ENCODE data around the gene SLC25A23. TPM values are rescaled to one million over a fixed set of nuclear protein-coding genes. Genes with fewer than 3 reads are reported as not detected.
"Not testable (repeated sequence)": the region's sequence is repeated elsewhere in the genome, so short reads cannot be mapped to it uniquely, and the experiment has no call there.

Gene SLC25A23
- total RNA-seq, 1 donor from 2014 or later, result 37.0 TPM

- DNase-seq (ENCODE audit: low spot score), result no peak
Measured at GRCh38 chr19:6457958-6458694, 1.5 kb downstream of the SLC25A23 start.

- DNase-seq (ENCODE audit: low spot score), result no peak
Measured at GRCh38 chr19:6455924-6456323, 3.7 kb downstream of the SLC25A23 start.

GRCh38 chr19:6453951-6454565 is 5.5 kb downstream of the SLC25A23 start:
- DNase-seq (ENCODE audit: low spot score), result no peak

- no peak for DNase-seq (ENCODE audit: low spot score)
Measured at GRCh38 chr19:6452899-6453298, 6.7 kb downstream of the SLC25A23 start.

- no peak for DNase-seq (ENCODE audit: low spot score)
Measured at GRCh38 chr19:6452223-6452614, 7.4 kb downstream of the SLC25A23 start.

- DNase-seq (ENCODE audit: low spot score), result no peak
Measured at GRCh38 chr19:6451583-6452222, 7.9 kb downstream of the SLC25A23 start.

- no peak for DNase-seq (ENCODE audit: low spot score)
Measured at GRCh38 chr19:6450166-6450565, 9.4 kb downstream of the SLC25A23 start.

- no peak for DNase-seq (ENCODE audit: low spot score)
Measured at GRCh38 chr19:6448045-6448444, 11.5 kb downstream of the SLC25A23 start.

GRCh38 chr19:6446452-6446851 is 13.1 kb downstream of the SLC25A23 start:
- DNase-seq (ENCODE audit: low spot score), result no peak

- DNase-seq (ENCODE audit: low spot score), result no peak
Measured at GRCh38 chr19:6443986-6444385, 15.6 kb downstream of the SLC25A23 start.

GRCh38 chr19:6442087-6442688 is 17.4 kb downstream of the SLC25A23 start:
- no peak for DNase-seq (ENCODE audit: low spot score)

- DNase-seq (ENCODE audit: low spot score), result no peak
Measured at GRCh38 chr19:6440905-6441304, 18.7 kb downstream of the SLC25A23 start.

GRCh38 chr19:6439743-6440142 is 19.8 kb downstream of the SLC25A23 start:
- no peak for DNase-seq (ENCODE audit: low spot score)

GRCh38 chr19:6433663-6434062 is 25.9 kb downstream of the SLC25A23 start, which contains the start of gene SLC25A41:
Gene SLC25A41, minus strand, starts transcription at chr19:6433763. Its CDS starts 70 bp downstream, at chr19:6433693.
- DNase-seq (ENCODE audit: low spot score), result no peak

- no peak for DNase-seq (ENCODE audit: low spot score)
Measured at GRCh38 chr19:6433165-6433564, 26.4 kb downstream of the SLC25A23 start.

GRCh38 chr19:6431891-6432290 is 27.7 kb downstream of the SLC25A23 start:
- DNase-seq (ENCODE audit: low spot score), result no peak

- DNase-seq (ENCODE audit: low spot score), result no peak
Measured at GRCh38 chr19:6429419-6430221, 30.0 kb downstream of the SLC25A23 start.

- not testable (repeated sequence) for DNase-seq (ENCODE audit: low spot score)
Measured at GRCh38 chr19:6428692-6429418, 30.7 kb downstream of the SLC25A23 start.

- DNase-seq (ENCODE audit: low spot score), result no peak
Measured at GRCh38 chr19:6427131-6427530, 32.5 kb downstream of the SLC25A23 start.

- DNase-seq (ENCODE audit: low spot score), result no peak
Measured at GRCh38 chr19:6425732-6426620, 33.6 kb downstream of the SLC25A23 start.

Data from ureter (tissue), 1 donor.